GM12872 (cell line): ENCODE measurements around the gene SGMS1.

Source experiments
- CTCF ChIP-seq: IDR thresholded peaks from 3 replicates; pipeline ENCODE4 v1.5.1; 2011; ENCODE audit warnings: low read depth, mild to moderate bottlenecking, low read length, moderate library complexity; ENCODE audit not compliant: insufficient read depth

SGMS1 gene

GRCh38 chr10:50480054-50481007 is 143.4 kb downstream of the SGMS1 start:
- TF ChIP-seq CTCF, result no peak

GRCh38 chr10:50477287-50478203 is 146.2 kb downstream of the SGMS1 start:
- no peak for TF ChIP-seq CTCF

DNA sequence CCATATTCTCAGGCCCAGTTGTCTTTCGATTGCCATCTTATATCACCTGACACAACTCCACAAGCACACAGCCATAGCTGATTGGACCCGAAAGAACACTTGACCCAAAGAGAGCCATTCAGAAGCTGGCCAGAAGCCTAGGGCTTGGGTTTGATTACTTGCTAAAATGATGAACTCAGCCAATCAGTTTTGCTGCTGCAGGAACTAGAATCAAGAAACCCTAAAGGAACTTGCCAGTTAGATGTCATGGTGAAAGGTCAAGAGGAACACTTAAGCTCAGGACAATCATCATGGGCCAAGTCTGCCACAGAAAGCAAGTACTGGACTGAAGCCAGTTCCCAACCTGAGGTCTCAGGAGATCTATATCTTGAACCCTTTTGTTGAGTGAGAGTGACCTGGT is 150.0 kb downstream of the SGMS1 start:
- no peak for TF ChIP-seq CTCF

DNA sequence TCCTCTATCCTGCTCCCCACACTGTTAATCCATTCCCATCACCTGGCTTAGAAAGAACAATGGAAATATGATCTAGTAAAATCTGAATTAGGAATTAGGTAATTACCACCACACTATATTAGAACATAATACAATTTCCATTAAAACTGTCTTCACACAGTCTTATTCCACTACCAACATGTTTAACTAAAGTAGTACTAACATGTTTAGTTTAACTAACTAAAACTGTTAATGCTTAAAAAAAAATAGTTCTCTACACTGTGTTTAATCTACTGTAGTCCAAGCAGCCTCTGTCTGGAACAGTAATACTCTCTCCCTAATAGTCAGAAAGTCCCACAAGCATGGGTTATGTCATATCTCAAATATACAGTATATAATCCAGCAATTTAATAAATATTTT is 150.8 kb downstream of the SGMS1 start:
- TF ChIP-seq CTCF, result no peak

GRCh38 chr10:50471583-50471975 is 152.2 kb downstream of the SGMS1 start:
- no peak for TF ChIP-seq CTCF

- no peak for TF ChIP-seq CTCF
These were observed 152.8 kb downstream of the SGMS1 start for GRCh38 chr10:50470798-50471582.

DNA sequence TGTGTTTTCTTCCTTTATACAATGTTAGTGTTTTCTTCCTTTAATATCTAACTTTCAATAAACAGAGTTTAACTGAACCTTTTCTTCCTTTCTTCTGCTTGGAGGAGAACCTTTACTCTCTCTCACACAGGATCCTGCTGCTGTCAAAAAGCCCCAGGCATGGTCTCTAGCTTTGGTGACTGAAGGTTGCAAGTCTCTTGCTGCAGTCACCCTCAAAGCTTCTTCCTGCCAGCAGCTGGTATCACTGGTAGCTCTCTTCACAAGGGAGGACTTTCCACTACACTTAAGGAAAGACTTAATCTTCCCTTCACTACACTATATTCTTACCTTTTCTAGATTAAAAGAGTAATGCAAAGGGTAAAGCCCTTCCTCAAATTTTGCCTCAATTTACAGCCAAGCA is 153.4 kb downstream of the SGMS1 start:
- TF ChIP-seq CTCF, result no peak
